ENCODE measurements around the gene CPVL.

Gene CPVL

GRCh38 chr7:29009947-29010346, 136.4 kb downstream of the CPVL start:
- FAIRE-seq = no peak
- TF ChIP-seq POLR2A (IDR thresholded peaks at IDR 0.05; ENCODE audit: low read depth, low read length) = no peak
- no peak for DNase-seq (ENCODE audit: insufficient read length)

GRCh38 chr7:29008590-29008989, 137.7 kb downstream of the CPVL start:
- no peak for FAIRE-seq

GRCh38 chr7:29007127-29007526, 139.2 kb downstream of the CPVL start:
- DNase-seq (ENCODE audit: insufficient read length) (no peak), FAIRE-seq (no peak)
- no peak for TF ChIP-seq POLR2AphosphoS5 (IDR thresholded peaks at IDR 0.05; ENCODE audit: low read depth, low read length)
- TF ChIP-seq POLR2A (IDR thresholded peaks at IDR 0.05; ENCODE audit: low read depth, low read length) = no peak
- no peak for TF ChIP-seq TAF1 (IDR thresholded peaks at IDR 0.05; ENCODE audit: borderline replicate concordance, low read depth, low read length)

More at GRCh38 chr7:29008590-29008989, 137.7 kb downstream of the CPVL start:
- no peak for TF ChIP-seq TAF1 (IDR thresholded peaks at IDR 0.05; ENCODE audit: borderline replicate concordance, low read depth, low read length)
- no peak for TF ChIP-seq POLR2A (IDR thresholded peaks at IDR 0.05; ENCODE audit: low read depth, low read length)
- DNase-seq (ENCODE audit: insufficient read length) = no peak

GRCh38 chr7:29005829-29006228, 140.5 kb downstream of the CPVL start:
- no peak for TF ChIP-seq POLR2AphosphoS5 (IDR thresholded peaks at IDR 0.05; ENCODE audit: low read depth, low read length)
- no peak for TF ChIP-seq TAF1 (IDR thresholded peaks at IDR 0.05; ENCODE audit: borderline replicate concordance, low read depth, low read length)
- TF ChIP-seq POLR2A (IDR thresholded peaks at IDR 0.05; ENCODE audit: low read depth, low read length) = no peak
- FAIRE-seq (no peak), DNase-seq (ENCODE audit: insufficient read length) (no peak)

GRCh38 chr7:29005406-29005805, 140.9 kb downstream of the CPVL start:
- no peak for DNase-seq (ENCODE audit: insufficient read length)
- no peak for FAIRE-seq
- TF ChIP-seq POLR2AphosphoS5 (IDR thresholded peaks at IDR 0.05; ENCODE audit: low read depth, low read length) = no peak
- no peak for TF ChIP-seq POLR2A (IDR thresholded peaks at IDR 0.05; ENCODE audit: low read depth, low read length)
- TF ChIP-seq TAF1 (IDR thresholded peaks at IDR 0.05; ENCODE audit: borderline replicate concordance, low read depth, low read length) = no peak

- no peak for FAIRE-seq
- no peak for TF ChIP-seq TAF1 (IDR thresholded peaks at IDR 0.05; ENCODE audit: borderline replicate concordance, low read depth, low read length)
- no peak for DNase-seq (ENCODE audit: insufficient read length)
Observed at GRCh38 chr7:29003703-29004102, 142.6 kb downstream of the CPVL start.

GRCh38 chr7:29000717-29001076, 145.6 kb downstream of the CPVL start:
- TF ChIP-seq POLR2A (IDR thresholded peaks at IDR 0.05; ENCODE audit: low read depth, low read length) = no peak
- TF ChIP-seq TAF1 (IDR thresholded peaks at IDR 0.05; ENCODE audit: borderline replicate concordance, low read depth, low read length) = no peak
- no peak for TF ChIP-seq POLR2AphosphoS5 (IDR thresholded peaks at IDR 0.05; ENCODE audit: low read depth, low read length)
- no peak for FAIRE-seq
- DNase-seq (ENCODE audit: insufficient read length) = no peak

- DNase-seq (ENCODE audit: insufficient read length) (no peak), FAIRE-seq (no peak)
- TF ChIP-seq TAF1 (IDR thresholded peaks at IDR 0.05; ENCODE audit: borderline replicate concordance, low read depth, low read length) (no peak), POLR2AphosphoS5 (IDR thresholded peaks at IDR 0.05; ENCODE audit: low read depth, low read length) (no peak), POLR2A (IDR thresholded peaks at IDR 0.05; ENCODE audit: low read depth, low read length) (no peak)
Observed at GRCh38 chr7:28999895-29000716, 146.2 kb downstream of the CPVL start.

GRCh38 chr7:28999427-28999826, 146.9 kb downstream of the CPVL start:
- DNase-seq (ENCODE audit: insufficient read length) (no peak), FAIRE-seq (no peak)
- TF ChIP-seq TAF1 (IDR thresholded peaks at IDR 0.05; ENCODE audit: borderline replicate concordance, low read depth, low read length) (no peak), POLR2AphosphoS5 (IDR thresholded peaks at IDR 0.05; ENCODE audit: low read depth, low read length) (no peak), POLR2A (IDR thresholded peaks at IDR 0.05; ENCODE audit: low read depth, low read length) (no peak)

GRCh38 chr7:28998105-28998504, 148.2 kb downstream of the CPVL start:
- DNase-seq (ENCODE audit: insufficient read length) (no peak), FAIRE-seq (no peak)
- TF ChIP-seq POLR2A (IDR thresholded peaks at IDR 0.05; ENCODE audit: low read depth, low read length) (no peak), TAF1 (IDR thresholded peaks at IDR 0.05; ENCODE audit: borderline replicate concordance, low read depth, low read length) (no peak), POLR2AphosphoS5 (IDR thresholded peaks at IDR 0.05; ENCODE audit: low read depth, low read length) (no peak)

GRCh38 chr7:28996836-28997235, 149.5 kb downstream of the CPVL start:
- no peak for DNase-seq (ENCODE audit: insufficient read length)
- TF ChIP-seq POLR2AphosphoS5 (IDR thresholded peaks at IDR 0.05; ENCODE audit: low read depth, low read length) (no peak), TAF1 (IDR thresholded peaks at IDR 0.05; ENCODE audit: borderline replicate concordance, low read depth, low read length) (no peak), POLR2A (IDR thresholded peaks at IDR 0.05; ENCODE audit: low read depth, low read length) (no peak)
- no peak for FAIRE-seq

GRCh38 chr7:28993371-28993770, 153.0 kb downstream of the CPVL start:
- no peak for FAIRE-seq
- no peak for TF ChIP-seq POLR2A (IDR thresholded peaks at IDR 0.05; ENCODE audit: low read depth, low read length)
- no peak for TF ChIP-seq TAF1 (IDR thresholded peaks at IDR 0.05; ENCODE audit: borderline replicate concordance, low read depth, low read length)
- no peak for TF ChIP-seq POLR2AphosphoS5 (IDR thresholded peaks at IDR 0.05; ENCODE audit: low read depth, low read length)
- no peak for DNase-seq (ENCODE audit: insufficient read length)

- TF ChIP-seq TAF1 (IDR thresholded peaks at IDR 0.05; ENCODE audit: borderline replicate concordance, low read depth, low read length) (no peak), POLR2AphosphoS5 (IDR thresholded peaks at IDR 0.05; ENCODE audit: low read depth, low read length) (no peak), POLR2A (IDR thresholded peaks at IDR 0.05; ENCODE audit: low read depth, low read length) (no peak)
- FAIRE-seq = no peak
- no peak for DNase-seq (ENCODE audit: insufficient read length)
Observed at GRCh38 chr7:28992798-28993197, 153.5 kb downstream of the CPVL start.

Data from GM12892 (cell line).